GM20000 (cell line): ENCODE results near the gene MAPK1.
"Not testable (repeated sequence)": the region's sequence is repeated elsewhere in the genome, so short reads cannot be mapped to it uniquely, and the experiment has no call there.

Experiments used
- DNase-seq: peaks from one replicate; pipeline ENCODE4 v3.0.0; 2012; ENCODE audit warnings: low spot score
- CTCF ChIP-seq: IDR thresholded peaks from 2 replicates; pipeline ENCODE4 v1.5.1; 2012; ENCODE audit warnings: mild to moderate bottlenecking, control low read depth; ENCODE audit errors: extremely low read depth, missing control alignments

MAPK1 gene

GRCh38 chr22:21730535-21731308 is 136.7 kb downstream of the MAPK1 start:
- DNase-seq, result no peak
- no peak for TF ChIP-seq CTCF

GRCh38 chr22:21729184-21729583 is 138.3 kb downstream of the MAPK1 start:
- not testable (repeated sequence) for DNase-seq

- no peak for TF ChIP-seq CTCF
- no peak for DNase-seq
Observed at GRCh38 chr22:21728270-21728669, 139.2 kb downstream of the MAPK1 start.

- TF ChIP-seq CTCF, result no peak
- DNase-seq, result no peak
Observed at GRCh38 chr22:21727768-21728167, 139.7 kb downstream of the MAPK1 start.

GRCh38 chr22:21727159-21727558 is 140.3 kb downstream of the MAPK1 start:
- DNase-seq, result no peak
- TF ChIP-seq CTCF, result no peak

GRCh38 chr22:21726650-21727049 is 140.8 kb downstream of the MAPK1 start:
- peak; percentile 66 for DNase-seq
- TF ChIP-seq CTCF, result peak; percentile 48

- no peak for TF ChIP-seq CTCF
- DNase-seq, result no peak
Observed at GRCh38 chr22:21725956-21726649, 141.3 kb downstream of the MAPK1 start.

GRCh38 chr22:21724496-21724895 is 142.9 kb downstream of the MAPK1 start:
- not testable (repeated sequence) for DNase-seq

- not testable (repeated sequence) for DNase-seq
Observed at GRCh38 chr22:21721195-21721852, 146.1 kb downstream of the MAPK1 start.

GRCh38 chr22:21720191-21720859 is 147.1 kb downstream of the MAPK1 start:
- not testable (repeated sequence) for DNase-seq
